GM21360 (cell line): ENCODE measurements around the gene PLS3.

ENCODE experiments used
- ATAC-seq: cut with Tn5 transposase; IDR thresholded peaks from one replicate; pipeline ENCODE4 v1.9.1; 2021; ENCODE audit warnings: mild to moderate bottlenecking, moderate library complexity; ENCODE audit not compliant: unreplicated experiment

The PLS3 gene

DNA sequence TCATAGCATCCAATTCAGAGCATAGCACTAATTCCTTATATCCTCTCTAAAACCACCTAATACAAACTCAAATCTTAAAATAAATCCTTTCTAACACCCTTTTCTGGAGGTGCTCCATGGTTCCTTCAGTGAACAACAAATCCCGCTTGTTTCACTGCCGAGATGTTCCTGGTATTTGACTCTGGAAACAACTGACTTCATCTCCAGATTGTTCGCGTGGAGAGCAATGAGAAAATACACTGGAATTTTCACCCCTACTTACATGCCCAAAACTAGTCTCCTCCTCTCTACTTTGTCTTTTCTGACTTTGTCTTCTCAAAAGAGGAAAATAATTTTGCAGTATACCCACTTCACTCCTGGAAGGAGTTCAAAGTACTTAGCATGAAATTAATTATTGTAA lies 129.0 kb downstream of the PLS3 start:
- no peak for ATAC-seq

- peak; percentile 96 for ATAC-seq
These were observed 129.7 kb downstream of the PLS3 start for GRCh38 chrX:115690511-115691216.

DNA sequence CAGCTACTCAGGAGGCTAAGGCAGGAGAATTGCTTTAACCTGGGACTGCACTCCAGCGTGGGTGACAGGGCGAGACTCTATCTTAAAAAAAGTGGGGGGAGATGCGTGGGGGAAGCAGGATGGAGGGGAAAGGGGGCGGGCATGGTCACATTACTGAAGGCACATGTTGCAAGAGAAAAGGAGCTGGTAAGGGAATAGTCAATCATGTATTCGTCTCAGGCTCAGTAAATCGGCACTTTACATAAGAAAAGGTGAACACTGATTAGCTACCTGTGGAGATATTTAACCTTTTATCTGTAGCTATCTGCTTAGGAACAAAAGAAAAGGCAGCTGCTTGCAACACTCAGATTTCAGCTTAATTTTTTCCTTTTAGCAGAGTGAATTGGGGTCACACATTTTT lies 132.5 kb downstream of the PLS3 start:
- ATAC-seq: no peak

- ATAC-seq: no peak
These were observed 133.1 kb downstream of the PLS3 start for GRCh38 chrX:115694028-115694427.

DNA sequence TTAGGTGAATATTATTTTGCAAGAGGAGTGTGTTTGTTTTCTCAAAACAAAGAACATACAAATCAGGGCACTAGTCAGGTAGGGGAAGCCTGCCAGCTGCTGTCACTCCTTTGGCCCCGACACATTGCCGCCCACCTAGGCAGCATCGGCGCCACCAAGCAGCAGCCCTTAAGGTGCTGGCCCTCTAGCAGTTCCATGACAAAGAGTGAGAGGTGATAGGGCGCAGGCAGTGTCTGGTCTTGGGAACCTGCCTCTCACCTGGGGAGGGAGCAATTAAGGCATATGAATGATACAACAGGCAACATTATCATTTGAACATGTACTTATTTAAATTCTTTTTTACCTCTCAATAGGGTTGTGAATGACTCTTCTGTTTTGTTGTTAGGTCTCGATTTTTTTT lies 135.1 kb downstream of the PLS3 start:
- ATAC-seq: no peak

DNA sequence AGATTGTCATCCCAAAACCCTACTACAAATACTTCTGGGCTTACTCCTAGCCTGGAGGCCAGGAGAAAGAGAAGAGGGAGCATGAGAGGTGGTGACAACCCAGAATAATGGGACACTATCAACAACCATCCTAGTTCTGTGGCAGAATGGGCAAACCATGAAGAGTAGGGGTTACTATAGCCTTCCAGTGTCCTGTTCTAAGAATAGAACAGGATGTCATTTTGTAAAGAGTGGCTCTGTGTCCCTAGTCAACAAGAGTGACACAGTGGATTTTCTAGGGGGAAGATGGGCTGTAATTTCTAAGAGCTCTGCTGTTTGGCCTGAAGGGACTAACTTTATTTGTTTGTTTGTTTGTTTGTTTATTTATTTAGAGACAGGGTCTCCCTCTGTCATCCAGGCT lies 136.0 kb downstream of the PLS3 start:
- ATAC-seq: no peak

GRCh38 chrX:115697806-115698205 lies 136.8 kb downstream of the PLS3 start:
- ATAC-seq: no peak
